ENCODE measurements around the gene HK1.
"Not testable (repeated sequence)": the region's sequence is repeated elsewhere in the genome, so short reads cannot be mapped to it uniquely, and the experiment has no call there.

HK1 gene

DNA sequence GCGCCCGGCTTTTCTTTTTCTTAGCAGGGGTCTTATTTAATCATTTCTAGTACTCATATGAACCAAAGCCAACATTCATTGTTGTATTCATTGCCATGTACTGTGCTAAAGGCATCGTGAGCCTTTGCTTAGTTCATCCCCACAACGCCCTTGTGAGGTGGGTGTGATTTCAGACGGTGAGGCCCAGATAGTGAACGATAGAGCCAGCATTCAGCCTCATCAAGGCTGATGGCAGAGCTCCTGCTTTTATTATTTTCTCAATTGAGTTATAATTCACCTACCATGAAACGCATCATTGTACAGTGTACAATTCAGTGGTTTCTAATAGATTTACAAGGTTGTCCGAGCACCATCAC, 50.1 kb downstream of the HK1 start:
- DNase-seq (ENCODE audit: low spot score): no peak

DNA sequence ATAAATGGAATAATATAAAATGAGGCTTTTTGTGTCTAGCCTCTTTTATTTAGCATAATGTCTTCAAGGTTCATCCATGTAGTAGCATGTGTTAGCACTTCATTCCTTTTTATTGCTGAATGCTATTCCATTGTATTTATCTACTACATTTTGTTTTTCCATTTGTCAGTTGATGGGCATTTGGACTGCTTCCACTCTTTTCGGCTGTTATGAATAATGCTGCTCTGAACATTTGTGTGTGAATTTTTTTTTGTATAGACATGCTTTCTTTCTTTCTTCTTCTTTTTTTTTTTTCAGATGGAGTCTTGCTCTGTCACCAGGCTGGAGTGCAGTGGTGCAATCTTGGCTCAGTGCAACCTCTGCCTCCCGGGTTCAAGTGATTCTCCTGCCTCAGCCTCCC, 50.6 kb downstream of the HK1 start:
- DNase-seq (ENCODE audit: low spot score): not testable (repeated sequence)

DNA sequence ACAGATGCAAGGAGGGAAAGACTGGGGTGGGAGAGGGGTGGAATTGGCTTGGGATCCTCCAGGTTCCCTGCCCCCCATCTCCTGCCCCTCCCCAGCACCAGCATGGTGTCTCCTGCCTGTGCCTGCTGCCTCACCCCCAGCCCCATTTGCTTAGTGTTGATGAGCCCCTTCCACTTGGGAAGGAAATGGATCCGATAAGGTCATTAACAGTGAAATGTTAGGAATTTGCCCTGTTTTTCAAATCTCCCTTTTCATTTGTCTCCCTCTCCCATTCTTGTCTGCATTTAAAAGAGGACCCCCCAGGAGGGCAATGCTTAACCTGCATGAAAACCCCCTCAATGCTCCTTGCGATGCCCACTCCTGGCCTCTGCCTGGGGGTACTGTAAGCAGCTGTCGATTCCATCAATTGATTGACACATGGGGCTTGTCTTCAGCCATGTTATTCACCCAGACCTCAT, 51.5 kb downstream of the HK1 start:
- DNase-seq (ENCODE audit: low spot score): no peak

DNA sequence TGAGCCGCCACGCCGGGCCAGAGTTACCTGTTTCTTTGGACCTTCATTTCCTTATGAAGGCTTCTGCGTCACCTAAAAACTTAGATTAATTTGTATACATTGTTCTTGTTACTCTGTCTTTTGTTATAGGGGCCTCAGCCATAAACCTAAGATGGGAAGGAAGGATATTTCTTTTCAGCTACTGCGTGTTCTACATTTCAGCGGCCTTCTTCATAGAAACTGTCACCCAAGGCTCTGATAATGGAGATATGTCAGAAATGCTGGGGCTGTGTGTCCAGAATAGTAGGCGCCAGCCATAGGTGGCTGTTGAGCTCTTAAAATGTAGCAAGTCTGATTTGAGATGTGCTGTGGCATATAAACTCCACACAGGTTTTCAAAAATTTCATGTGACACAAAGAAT, 52.9 kb downstream of the HK1 start:
- no peak for DNase-seq (ENCODE audit: low spot score)

DNA sequence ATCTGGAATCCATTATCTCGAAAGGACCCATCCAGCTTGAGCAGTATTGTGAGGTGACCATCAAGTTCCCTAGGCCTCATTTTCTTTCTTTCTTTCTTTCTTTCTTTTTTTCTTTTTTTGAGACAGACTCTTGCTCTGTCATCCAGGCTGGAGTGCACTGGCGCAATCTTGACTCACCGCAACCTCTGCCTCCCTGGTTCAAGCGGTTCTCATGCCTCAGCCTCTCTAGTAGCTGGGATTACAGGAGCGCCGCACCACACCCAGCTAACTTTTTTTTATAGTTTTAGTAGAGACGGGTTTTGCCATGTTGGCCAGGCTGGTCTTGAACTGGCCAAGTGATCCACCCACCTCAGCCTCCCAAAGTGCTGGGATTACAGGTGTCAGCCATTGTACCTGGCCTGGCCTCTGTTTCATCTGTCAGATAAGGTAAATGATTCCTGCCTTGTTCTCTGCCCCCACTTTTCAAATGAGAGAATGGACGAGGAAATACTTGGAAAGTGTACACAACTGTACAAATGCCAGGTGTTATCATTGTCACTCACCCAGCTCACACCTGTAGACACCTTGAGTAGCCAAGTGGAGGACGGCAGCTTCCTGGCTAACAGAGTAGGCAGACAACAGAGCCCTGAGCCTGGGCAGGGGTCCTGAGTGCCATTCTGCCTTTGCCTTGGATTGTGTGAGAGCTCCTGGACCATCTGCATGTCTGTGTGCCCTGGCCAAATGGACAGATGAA, 54.1 kb downstream of the HK1 start:
- no peak for DNase-seq (ENCODE audit: low spot score)

DNA sequence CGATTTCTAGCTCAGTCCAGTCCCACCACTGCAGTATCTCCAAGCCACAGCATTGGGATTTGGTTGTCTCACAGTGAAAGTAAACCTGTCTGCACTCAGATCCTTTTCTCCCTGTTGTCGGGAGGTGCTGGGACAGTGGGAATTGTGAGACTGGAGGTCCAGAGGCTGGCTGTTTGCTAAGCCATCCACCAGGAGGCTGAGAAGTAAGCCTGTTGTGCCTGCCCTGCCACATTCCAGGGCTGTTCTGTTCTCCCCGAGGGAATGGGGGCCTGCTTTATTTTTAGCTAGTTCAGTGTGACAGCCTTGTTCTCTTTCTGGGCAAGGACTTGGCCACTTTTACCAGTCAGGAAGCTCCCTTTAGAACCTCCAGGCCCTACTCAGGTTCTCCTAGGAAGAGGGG, 54.9 kb downstream of the HK1 start:
- peak; percentile 62 for DNase-seq (ENCODE audit: low spot score)

DNA sequence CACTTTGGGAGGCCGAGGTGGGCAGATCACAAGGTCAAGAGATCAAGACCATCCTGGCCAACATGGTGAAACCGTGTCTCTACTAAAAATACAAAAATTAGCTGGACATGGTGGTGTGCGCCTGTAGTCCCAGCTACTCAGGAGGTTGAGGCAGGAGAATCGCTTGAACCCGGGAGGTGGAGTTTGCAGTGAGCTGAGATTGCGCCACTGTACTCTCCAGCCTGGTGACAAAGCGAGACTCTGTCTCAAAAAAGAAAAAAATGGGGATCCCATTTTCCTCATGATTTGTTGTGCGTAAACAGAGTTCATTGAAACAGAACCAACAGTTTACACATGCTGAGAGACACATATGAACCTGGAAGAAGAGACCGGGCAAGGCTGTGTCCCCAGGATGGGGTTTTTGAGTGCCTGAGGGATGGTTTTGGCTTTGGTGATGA, 55.6 kb downstream of the HK1 start:
- not testable (repeated sequence) for DNase-seq (ENCODE audit: low spot score)

DNA sequence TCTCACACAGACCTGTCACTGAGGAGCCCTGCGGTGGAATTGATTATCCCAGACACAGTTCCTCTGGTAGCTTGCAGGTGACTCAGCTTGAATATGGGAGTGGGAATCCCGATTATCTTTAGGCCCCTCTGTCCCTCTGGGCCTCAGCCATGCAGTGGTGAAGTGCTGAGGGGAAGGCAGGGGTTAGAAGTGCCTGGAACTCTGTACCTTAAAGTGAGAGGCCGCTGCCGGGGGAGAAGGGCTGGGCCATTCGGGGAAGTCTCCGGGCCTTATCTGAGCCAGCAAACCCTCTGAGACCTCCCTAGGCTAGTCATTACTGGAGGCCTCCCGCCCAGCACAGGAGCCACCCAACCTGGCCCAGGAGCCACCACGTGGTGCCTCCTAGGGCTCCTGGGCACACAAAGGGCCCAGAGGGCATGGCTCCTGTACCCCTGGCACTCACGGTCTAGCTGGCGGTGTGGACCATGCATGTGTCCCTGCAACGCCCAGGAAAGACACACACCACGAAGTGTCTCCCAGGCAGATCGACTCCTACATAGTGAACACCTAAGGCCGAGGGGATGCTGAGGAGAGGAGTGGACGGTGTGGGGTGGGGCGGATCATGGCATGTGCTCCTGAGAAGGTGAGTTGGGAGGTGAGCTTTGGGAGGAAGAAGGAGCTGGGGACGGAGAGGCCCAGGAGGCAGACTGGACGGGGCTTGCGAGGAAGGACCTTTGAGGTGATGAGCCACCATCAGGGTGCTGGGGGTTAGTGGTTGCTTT, 56.2 kb downstream of the HK1 start:
- no peak for DNase-seq (ENCODE audit: low spot score)

DNA sequence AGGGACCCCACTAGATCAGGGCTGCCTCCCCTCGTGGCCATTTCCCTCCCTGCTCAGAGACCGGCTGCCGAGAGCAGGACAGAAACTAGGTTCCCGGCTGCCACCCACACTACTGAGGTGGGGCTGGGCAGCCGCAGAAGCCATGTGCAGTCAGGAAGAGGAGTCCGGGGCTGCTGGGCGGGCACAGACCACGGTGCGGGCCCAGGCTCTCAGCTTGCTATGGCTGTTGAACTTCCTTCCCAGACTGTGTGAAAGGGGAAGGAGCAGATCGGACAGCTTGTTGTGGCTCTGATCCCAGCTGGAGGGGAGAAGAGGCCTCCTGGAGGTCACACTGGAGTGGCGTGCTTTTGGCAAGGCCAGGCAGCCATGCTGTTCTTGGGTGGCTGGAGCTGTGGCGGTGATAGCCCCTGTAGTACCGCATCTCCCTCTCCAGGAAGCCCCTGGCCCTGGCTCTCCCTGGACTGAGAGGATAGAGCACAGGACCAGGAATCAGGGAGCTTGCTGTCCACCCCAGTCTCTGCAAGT, 56.8 kb downstream of the HK1 start:
- no peak for DNase-seq (ENCODE audit: low spot score)

DNA sequence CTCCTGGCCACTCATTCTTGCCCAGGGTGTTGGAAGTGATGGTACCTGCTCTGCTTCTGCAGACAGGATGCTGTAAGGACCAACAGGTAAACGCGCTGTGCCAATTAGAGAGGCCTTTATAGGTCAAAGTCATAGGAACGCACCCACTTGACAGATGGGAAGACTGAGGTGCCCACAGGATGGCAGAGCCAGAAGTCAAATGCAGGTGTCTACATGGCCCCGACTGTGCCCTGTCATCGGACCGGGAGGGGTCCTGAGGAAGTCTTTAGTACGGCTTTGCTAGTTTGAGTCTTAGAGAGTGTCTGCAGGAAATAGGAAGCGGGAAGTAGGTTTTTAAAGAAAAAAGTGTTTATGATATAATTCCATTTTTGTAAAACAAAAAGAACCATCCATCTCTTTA, 57.3 kb downstream of the HK1 start:
- DNase-seq (ENCODE audit: low spot score): no peak

DNA sequence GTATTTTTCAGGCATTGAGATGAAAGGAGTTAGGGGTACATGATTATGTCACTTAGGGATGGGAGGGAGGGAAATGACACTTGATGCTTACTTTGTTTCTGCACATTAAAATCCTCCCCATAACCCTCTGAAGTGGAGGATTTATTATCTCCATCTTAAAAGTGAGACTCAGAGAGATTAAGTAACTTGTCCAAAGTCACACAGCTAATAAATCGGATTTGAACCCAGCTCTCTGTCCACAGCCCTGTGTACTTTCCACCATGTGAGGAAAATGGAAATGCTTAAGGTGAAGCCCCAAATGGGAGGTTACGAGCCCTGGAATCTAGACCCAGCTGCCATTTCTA, 58.6 kb downstream of the HK1 start:
- no peak for DNase-seq (ENCODE audit: low spot score)

DNA sequence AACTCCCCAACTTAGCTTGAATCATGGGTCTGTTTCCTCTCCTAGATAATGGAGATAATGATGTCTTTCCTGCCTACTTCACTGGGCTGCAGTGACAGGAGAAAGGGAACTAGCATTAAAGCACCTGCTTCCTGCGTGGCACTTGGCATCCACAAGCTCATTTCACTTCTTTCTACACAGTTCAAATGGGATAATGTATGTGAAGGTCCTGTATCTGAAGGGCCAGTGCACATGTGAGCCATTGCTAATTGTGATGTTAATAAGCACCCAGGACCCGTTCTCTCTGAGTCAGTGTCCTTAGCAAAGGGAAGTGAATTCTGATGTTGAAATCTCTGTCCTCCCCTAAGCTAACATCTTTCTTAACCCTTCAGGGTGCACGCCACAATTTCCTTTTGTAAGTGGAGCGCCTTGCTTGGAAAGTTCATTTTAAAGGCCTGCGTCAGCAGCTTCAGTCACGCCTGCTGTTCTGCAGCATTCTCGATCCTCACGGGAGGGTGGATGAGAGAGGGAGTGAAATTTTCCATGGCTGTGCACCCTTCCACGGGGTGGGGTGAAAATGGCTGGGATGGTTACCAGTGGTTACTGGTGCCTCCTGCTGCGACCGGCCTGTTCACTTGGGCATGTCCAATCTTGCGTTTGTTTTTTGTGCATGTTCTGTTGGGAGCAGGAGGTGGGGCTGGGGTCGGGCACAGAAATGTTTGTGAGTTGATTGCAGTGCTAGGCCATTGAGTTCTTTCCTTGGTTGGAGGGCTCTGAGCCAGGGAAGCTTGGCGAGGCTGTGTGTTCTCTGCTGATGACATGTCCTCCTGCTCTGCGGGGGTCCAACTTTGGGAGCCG, 59.2 kb downstream of the HK1 start:
- DNase-seq (ENCODE audit: low spot score): peak; percentile 72

DNA sequence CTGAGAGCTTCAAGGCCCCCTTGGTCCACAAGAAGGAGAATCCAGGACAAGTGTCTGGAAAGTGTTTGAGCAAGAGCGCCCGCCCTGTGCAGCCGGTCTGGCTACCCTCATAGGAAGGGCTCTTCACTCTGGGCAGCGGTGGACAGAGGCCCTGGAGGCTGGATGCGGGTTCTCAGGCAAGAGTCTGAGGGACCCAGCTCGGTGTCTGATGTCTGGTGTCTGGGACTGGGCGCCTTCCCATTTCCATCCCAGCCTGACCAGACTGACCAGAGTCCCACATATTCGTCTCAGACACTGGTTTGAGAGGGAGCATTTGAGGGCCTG, 59.8 kb downstream of the HK1 start:
- no peak for DNase-seq (ENCODE audit: low spot score)

DNA sequence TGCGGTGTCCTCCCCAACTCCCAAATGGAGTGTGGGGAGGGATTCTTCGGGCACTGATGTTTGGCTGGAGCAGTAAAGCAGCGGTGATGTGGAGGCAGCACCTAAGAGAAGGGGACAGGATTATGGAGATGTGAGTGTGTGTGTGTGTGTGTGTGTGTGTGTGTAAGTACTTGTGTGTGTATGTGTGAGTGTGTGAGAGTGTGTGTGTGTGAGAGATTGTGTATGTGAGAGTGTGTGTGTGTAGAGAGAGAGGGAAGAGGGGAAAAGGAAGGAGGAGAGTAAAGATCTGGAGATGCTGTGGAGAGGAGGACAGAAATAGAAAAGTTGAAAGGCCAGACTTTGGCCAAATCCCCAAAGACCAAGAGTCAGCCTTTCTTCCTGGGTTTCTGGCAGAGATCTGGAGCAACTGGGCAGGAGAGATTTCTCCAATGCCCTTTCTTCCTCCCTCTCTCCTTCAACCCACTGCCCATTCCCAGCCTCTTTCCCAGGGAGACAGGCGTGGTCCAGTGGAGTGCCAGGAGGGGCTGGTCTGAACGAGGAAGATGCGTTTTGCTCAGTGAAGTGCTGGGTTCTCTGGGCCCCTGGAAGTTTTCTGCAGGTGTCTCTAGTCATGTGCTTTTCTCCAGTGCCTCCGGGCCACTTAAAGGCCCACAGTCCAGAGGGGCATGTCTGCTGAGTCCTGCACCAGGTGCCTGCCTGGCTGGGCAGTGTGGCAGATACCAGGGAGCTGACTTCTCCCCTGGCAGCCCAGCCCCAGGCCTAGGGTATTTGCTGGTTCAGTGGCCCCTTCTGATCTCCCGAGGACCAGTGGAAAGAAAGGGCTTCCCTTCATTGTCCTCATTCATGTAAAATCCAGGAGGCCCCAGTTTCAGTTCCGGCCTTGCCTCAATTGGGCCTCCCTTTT, 60.5 kb downstream of the HK1 start:
- DNase-seq (ENCODE audit: low spot score): no peak

DNA sequence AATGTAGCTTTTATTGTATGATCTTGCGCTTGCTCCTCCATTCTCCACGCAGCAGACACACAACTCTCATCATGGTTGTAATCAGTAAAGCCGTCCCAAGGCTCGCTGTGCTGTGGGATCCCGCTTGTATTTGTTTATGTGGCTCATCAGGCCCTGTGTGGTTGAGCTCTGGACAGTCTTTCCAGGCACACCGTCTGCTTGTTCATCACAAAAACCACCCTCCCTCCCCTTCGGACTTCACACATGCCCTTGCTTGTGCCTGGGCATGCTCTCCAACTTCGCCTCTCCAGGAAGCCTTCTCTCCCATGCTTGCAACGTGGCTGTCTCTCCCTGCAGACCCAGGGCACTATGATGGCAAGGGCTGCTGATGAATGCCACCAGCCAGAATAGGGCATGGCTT, 62.4 kb downstream of the HK1 start:
- DNase-seq (ENCODE audit: low spot score): no peak

DNA sequence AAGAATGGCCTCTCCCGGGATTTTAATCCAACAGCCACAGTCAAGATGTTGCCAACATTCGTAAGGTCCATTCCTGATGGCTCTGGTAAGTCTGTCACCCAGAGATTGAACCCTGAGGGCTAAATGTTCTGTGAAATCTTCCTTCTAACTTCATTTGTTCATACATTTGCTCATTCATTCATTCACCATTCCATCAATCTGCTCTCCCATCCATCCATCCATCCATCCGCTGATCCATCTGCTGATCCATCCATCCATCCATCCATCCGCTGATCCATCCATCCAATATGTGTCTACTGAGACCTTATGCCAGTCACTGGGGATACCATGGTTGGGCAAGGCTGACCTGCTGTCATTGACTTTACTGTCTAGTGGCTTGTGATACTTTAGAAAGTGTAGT, 65.6 kb downstream of the HK1 start:
- DNase-seq (ENCODE audit: low spot score): no peak

DNA sequence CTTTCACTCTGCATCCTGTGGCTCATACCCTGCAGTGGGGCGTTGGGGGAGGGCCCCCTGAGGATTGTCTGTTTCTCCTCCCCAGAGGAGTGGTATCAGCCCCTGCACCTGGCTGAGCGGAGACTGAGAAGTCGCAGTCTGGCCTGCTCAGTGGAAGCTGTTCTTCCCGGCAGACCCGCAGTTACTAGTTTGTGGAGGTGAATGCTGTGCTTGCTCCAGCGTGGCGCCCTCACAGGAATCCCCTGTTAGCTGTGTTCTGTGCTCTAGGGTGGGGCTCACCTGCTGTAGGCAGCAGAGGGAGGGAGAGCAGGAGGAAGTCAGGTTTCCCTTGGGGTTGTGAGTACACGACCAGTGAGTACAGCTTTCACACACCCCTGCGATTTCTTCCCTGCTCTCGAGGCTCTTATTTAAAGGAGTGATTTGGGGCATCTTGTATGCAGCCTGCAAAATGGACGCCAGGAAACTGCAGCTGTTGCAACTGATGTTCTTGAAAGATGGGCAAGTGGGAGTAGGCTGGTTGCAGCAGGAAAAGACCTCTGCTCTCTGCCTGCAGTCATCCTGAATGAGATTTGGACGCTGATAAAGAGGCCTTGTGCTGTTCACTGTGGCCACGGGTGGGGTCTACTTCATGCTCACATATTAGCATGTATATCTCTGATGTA, 66.4 kb downstream of the HK1 start:
- no peak for DNase-seq (ENCODE audit: low spot score)

DNA sequence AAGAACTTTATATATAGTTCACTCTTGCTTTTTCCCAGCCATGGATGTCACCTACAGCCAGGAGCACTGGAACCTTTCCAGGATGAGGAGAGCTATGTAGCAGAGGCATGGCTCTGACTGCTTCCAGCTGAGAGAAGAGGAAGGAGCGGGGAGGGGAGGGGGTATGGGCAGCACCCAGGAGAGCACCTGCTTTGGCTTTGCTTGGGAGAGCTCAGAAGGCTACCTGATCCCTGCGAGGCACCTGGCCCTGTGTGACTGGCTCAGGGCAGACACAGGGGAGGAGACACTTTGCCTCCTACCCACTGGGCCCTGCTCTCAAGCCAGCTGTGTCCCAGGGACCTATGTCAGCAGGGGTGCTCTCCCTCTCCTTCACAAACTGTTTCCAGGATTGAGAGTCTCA, 67.1 kb downstream of the HK1 start:
- no peak for DNase-seq (ENCODE audit: low spot score)

DNA sequence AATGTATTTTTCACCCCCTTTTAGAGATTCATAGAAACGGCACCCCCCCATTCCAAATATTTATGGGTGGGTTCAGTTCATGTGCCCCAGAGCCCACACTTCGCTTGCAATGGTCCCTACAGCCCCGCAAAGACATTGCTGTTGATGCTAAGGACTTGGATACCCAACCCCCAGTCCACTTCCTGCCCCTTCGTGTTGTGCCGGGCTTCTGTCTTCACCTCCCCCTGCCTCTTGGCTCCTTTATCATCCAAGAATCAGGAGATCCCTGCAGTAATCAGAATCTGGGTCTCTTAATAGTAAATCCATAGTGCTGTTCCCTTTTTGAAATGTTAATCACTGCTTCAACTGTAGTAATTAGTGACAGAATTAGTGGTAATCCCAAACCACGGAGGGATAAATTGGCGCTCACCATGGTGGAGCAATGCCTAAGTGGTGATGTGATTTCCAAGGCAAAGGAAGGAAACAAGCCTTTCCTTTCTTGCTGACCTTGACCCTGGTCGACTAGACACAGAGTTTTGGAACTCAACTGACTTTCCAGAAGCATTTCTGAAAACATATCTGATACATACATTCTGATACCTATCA, 67.7 kb downstream of the HK1 start:
- DNase-seq (ENCODE audit: low spot score): no peak

DNA sequence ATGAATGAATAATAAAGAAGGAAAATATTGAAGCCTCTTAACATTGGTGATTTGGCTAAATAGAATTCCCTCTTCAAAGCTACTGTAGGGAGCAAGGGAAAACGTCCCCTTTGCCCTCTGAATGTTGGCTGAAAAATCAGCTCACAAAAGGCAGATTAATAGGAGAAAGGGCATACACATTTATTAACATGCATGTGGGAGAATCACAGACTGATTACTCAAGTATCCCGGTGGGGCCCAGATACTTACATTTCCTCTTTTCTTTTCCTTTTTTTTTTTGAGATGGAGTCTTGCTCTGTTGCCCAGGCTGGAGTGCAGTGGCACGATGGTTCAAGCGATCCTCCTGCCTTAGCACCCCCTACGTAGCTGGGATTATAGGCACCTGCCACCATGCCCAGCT, 68.5 kb downstream of the HK1 start:
- DNase-seq (ENCODE audit: low spot score): no peak
